ENCODE results near the gene NMRK2.
"Not testable (repeated sequence)": the region's sequence is repeated elsewhere in the genome, so short reads cannot be mapped to it uniquely, and the experiment has no call there.

NMRK2 gene

DNA sequence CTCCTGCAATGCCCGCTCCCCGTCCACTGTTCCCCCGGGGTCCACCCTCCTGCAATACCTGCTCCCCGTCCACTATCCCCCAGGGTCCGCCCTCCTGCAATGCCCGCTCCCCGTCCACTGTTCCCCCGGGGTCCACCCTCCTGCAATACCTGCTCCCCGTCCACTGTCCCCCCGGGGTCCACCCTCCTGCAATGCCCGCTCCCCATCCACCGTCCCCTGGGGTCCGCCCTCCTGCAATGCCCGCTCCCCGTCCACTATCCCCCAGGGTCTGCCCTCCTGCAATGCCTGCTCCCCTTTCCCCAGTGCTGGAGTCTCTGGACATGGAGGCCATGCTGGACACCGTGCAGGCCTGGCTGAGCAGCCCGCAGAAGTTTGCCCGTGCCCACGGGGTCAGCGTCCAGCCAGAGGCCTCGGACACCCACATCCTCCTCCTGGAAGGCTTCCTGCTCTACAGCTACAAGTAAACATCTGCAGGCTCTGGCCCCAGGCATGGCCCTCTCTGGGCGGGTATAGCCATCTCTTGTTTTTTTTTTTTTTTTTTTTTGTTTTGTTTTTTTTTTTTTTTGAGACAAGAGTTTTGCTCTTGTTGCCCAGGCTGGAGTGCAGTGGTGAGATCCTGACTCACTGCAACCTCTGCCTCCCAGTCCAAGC is 5.6 kb downstream of the NMRK2 start:
- not testable (repeated sequence) for DNase-seq

DNA sequence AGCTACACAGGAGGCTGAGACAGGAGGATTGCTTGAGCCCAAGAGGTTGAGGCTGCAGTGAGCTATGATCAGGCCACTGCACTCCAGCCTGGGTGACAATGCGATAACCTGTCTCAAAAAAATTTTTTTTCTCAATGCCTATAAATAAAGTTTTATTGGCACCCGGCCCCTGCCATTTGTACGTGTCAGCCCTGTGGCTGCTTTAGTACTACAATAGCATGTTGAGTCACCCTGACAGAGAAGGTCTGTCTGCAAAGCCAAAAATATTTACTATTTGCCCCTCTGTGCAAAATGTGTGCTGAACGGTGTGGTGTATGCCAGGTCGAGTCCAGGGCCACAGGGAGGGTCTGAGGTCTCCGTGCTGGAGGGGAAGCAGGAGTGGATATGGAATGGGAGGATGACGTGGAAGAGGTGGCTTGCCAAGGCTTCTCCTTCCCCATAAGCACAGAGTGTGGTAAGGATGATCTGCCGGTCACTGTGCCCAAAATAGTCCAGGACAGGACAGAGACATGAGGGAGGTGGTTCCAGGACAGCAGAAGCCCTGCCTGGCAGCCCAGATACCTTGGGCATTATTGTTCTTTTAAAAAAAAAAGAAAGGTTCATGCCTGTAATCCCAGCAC is 10.0 kb downstream of the NMRK2 start:
- DNase-seq, result no peak

DNA sequence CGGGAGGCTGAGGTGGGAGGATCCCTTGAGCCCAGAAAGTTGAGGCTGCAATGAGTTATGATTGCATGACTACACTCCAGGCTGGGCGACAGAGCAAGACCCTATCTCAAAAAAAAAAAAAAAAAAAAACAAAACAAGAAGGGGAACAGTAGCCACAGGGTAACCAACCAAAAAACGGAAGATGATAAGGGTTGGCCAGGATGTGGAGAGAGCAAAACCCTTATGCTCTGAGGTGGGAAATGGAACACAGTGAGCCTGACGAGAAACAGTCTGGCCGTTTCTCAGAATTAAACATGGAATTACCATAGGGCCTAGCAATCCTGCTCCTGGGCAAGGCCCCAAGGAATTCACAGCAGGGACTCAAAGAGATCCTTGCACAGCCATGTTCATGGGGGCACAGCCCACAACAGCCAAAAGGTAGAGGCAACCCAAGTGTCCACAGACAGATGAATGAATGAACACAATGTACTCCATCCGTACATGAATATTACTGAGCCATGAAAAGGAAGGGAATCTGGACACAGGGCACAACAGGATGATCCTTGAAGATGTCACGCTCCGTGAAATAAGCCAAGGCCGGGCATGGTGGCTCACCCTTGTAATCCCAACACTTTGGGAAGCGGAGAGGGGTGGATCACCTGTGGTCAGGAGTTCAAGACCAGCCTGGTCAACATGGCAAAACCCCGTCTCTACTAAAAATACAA is 11.3 kb downstream of the NMRK2 start:
- no peak for DNase-seq

DNA sequence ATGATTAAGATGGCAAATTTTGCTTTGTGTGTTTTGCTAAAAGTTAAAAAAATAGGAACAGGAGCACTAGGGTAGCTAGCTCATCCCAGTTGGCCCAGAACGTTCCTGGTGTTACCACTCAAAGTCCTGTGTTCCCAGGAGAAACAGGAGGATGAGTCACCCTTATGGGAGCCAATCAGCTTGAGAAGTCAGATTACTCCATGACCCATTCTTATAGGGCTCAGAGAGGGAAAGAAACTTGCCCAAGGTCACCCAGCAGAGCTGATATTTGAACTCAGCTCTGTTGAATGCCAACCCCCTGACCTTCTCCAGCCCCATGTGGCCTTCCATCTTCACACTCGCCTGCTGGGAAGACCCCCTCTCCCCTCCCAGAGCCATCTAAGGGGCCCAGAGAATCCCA is 13.0 kb downstream of the NMRK2 start:
- no peak for DNase-seq

DNA sequence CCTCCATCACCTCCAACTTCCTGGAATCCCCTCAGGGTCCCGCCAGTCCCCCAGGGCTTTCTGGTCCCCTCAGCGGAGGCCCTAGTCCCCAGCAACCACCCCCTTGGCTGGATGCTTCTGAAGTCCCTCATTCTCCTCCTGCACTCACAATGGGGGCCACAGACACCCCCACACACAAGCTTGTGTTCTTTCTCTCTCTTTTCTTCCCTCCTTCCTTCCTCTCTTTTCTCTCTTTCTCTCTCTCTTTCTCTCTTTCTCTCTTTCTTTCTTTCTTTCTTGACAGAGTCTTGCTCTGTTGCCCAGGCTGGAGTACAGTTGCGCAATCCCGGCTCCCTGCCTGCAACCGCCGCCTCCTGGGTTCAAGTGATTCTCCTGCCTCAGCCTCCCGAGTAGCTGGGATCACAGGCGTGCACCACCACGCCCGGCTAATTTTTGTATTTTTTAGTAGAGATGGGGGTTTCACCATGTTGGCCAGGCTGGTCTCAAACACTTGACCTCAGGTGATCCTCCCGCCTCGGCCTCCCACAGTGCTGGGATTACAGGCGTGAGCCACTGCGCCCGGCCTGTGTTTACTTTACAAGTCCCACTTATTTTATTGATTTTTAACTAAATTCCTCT is 14.6 kb downstream of the NMRK2 start:
- not testable (repeated sequence) for DNase-seq

DNA sequence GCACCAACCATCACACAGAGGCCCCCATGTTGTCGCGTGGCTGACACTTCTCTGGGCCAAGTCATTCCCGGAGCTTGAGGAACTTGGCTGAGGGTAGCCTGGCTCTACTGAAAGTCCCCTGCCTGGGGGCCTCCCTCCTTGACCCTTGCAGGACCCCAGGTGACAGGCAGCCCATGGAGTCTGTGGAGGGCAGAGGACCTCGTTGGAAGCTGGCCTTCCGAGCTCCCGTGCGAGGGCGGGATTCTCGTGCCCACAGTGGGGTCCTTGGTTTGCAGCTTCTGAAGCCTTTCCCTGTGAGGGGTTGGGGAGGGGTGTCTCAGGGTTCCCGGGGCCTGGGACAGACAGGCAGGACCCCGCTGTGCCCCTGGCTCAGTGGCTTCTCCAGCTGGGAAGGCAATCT is 16.4 kb downstream of the NMRK2 start:
- DNase-seq, result no peak

DNA sequence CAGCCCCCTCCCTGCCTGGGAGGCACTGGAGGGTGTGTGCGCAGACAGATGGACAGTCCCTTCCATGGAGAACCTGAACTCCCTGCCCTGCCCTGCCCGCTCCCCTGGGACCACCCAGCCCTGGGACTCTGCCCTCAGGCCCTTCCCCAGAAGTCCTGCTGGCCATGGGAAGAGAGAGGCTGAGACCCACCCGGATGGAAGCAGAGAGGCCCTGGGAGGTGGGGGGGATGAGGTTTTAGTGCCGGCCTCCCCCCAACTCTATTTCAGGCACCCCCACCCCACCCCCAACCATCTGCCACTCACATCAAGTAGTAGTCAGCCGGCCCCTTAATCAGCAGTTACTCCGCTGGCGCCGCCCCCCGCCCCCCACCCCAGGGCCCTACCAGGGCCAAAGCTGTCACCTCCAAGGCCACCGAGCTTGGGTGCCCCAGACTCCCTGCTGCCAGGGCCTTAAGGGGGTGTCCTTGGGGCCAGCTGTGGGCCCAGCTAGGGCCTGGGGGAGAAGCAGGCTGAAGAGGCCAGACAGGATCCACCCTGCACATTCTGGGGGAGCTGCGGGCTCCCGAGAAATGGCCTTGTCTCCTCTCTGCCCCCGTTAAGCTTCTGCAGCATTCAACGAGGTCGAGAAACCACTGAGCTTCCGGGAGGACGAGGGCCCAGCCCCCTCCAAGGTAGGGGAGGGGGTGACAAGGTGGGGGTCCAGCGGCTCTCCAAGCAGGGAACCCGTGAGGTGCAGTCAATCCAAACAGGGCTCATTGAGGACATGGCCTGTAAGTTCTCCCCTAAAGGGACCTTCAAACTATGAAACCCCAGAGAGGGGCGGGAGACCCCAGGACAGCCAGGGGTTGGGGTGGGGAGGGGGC is 17.4 kb downstream of the NMRK2 start:
- DNase-seq, result no peak

DNA sequence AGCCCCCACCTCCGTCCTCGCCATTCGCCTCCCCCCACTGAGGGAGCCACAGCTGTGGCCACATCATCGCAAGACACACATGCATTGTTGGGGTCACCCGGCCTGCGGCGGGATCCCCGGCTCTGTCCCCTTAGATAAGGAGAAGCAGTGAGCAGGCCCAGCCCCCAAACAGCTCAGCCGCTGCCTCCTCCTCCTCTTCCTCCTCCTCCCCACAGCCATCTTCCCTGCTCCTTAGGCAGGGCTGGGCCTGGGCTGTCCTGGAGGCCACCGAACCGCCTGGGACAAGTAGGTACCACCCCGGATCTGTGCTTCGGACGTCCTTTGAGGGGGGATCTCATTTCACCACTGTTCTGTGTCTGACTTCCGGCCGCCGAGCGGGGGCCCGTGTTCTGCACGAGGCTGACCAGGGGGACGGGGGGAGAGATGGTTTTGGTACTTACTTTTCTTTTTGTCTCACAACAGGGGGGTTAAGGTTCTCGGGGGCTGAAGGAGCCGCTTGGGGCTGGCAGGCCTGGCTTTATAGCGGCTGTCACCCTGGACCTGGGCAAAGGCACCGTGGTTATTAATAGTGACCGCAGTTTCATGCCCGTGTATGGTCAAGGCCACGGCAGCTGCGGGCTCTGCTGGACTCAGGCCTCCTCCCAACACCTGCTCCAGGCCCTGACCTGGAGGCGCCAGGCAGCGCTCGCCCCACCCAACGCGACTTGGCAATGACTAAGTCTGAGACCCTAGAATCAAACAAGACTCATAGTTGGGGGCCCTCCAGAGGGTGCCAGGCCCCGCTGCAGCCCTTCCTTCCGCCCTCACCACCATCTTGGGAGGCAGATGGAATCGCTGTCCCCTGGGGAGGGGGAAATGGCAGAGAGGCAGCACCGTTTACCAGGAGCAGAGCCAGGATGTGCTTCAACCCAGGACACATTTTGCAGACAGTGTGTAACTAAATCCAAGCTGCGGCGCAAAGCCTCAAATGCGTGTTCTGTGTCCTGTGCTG is 18.3 kb downstream of the NMRK2 start:
- no peak for DNase-seq

DNA sequence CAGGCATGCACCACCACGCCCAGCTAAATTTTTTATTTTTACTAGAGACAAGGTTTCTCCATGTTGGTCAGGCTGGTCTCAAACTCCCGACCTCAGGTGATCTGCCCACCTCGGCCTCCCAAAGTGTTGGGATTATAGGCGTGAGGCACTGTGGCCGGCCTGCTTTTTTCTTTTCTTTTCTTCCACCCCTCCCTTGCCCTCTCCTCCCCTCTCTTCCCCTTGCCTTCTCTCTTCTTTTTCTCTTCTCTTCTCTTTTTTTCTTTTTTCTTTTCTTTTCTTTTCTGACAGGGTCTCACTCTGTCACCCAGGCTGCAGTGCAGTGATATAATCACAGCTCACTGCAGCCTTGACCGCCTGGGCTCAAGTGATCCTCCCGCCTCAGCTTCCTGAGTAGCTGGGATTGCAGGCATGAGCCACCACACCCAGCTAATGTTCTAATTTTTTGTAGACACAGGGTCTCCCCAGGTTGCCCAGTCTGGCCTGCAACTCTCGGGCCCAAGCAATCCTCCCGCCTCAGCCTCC is 19.9 kb downstream of the NMRK2 start:
- not testable (repeated sequence) for DNase-seq

DNA sequence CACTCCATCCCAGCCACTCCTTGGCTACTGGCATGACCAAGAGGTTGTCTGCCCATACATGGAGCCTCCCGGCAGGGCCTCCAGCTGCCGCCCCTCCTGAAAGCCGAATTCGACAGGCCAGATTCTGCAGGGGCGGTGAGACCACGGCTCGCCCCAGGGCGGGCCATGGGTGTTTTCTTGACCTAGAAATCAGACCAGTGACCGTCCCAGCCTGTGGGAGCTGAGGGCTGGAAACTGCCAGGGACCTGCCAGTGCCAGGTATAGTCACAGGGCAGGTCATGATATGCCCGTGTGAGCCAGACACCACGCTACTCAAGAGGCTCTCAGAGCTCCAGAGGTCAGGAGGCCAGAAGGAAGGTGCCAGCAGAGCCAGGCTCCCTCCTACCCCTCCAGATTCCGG is 21.2 kb downstream of the NMRK2 start:
- no peak for DNase-seq

DNA sequence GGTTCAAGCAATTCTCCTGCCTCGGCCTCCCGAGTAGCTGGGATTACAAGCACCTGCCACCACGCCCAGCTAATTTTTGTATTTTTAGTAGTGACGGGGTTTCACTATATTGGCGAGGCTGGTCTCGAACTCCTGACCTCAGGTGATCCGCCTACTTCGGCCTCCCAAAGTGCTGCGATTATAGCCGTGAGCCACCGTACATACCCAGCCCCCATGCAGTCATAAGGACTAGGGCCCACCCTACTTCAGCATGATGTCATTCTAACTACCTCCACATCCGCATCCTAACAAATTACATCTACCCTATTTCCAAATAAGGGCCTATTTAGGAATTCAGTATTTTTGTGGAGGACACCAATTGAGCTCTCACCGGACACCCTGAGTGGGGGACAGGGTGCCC is 22.4 kb downstream of the NMRK2 start:
- not testable (repeated sequence) for DNase-seq

DNA sequence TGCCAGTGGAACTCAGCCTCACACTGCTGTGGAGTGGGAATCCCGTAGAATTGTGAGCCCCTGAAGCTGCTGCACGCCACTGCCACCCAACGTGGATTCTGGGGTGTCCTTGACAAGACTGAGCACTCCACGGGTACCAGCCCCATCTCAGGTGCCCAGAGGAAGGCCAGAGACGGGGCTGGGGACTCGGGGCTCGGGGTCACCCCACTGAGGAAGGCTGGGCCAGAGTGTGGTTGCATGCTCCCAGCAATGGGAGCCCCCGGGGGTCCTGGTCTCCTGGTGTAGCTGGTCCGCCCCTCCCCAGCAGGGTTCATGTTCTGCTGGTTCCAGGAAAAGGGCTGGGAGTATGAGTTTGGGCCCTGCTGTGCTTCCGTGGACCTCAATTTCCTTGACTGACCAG is 22.8 kb downstream of the NMRK2 start:
- DNase-seq, result no peak

DNA sequence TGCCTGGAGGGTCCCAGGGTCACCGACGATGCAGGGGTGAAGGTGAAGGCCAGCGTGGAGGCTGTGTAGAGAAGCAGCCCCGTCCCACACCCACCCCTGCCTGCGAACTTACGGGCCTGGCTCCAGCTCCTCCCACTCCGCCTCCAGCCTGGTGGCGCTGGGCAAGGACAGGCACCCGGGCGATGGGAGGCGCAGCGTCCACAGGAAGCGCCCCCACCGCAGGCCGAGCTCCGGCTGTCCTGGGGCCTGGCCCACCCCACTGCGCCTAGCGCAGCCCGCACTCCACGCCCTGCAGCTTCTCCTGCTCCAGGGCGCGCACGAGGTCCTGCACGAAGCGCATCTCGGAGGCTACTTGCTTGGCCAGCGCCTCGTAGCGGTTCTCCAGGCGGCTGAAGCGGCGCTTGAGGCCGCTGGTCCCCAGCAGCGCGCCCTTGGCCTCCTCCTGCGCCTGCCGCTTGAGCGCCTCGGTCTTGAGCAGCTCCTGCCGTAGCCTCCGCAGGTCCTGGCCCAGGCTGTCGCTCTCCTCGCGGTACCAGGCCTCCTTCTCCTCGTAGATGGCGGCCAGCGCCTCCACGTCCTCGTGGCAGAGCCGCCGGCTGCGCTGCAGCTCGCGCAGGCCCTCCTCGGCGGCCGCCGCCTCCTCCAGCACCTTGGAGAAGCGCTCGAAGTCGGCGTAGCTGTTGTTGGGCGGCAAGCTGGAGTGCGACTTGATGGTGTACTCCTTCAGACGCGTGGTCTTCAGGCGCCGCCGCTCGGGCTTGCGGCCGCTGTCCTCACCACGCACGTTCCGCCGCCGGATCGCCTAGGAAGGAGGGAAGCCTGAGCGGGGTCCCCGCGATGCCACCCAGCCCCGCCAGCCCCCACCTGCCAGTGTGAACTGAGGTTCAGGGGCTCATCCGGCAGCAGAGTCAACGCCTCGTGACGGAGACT is 26.2 kb downstream of the NMRK2 start:
- no peak for DNase-seq

DNA sequence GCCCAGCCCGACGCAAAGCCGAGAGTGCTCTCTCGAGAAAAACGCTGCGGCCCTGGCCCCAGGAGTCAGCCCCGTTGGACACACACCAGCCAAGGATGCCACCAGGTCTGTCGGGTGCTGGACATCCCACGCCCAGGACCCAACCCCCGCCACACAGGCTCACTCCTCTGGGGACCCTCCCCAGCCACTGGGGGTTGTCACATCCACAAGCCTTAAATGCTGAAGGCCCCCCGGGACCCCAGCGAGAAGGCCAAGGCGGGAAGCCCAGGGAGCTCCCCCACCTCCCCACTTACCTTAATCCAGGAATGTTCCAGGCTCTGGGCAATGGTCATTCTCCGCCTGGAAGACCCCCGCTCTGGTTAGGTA is 26.9 kb downstream of the NMRK2 start:
- no peak for DNase-seq

DNA sequence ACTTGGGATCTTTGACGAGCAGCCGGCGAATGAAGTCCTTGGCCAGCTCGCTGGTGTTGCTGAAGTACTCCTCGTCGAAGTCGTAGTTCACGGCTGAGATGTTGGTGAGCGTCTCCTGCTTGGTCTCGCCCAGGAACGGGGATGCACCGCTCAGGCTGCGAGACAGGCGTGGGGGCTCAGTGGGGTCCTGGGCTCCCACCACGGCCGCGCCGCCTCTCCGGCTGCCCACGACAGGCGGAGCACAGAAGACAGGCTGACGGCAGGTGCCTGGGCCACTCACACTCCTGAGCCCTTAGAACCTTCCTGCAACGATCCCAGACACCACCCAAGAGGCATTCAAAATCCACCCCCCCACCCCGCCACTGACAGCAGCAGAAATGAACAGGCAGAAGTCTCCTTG is 28.1 kb downstream of the NMRK2 start:
- no peak for DNase-seq

DNA sequence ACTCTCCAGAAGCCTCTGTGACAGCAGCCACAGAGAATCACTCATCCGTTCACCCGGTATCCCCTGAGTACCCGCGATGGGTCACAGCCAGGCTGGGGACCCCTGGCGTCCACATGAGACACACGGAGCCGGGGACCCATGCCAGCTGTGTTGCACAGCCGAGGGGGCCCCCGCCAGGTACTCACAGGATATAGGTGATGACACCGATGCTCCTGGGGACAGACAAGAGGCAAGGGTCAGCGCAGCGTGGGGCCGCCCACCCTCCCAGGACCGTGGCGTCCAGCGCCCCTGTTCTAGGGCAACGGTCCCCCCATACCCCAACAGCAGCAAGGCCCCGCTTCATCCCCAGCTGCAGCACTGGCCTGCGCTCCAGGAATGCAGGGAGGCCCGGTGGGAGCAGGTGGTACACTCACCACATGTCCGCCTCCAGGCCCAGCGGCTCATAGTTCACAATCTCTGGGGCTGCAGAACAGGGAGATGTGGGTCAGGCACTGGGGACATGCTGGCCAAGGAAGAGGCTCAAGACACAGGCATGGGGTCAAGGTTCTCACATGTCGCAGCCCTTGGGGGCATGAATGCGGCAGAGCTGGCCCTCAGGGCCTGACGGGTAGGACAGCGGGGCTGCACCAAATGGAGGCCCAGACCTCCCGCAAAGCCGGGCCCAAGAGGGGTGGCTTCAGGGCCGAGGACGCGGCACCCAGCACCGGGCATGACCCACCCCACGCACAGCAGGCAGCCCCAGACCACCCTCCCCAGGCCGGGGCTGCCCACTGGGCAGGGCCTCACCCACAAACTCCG is 30.8 kb downstream of the NMRK2 start:
- no peak for DNase-seq

DNA sequence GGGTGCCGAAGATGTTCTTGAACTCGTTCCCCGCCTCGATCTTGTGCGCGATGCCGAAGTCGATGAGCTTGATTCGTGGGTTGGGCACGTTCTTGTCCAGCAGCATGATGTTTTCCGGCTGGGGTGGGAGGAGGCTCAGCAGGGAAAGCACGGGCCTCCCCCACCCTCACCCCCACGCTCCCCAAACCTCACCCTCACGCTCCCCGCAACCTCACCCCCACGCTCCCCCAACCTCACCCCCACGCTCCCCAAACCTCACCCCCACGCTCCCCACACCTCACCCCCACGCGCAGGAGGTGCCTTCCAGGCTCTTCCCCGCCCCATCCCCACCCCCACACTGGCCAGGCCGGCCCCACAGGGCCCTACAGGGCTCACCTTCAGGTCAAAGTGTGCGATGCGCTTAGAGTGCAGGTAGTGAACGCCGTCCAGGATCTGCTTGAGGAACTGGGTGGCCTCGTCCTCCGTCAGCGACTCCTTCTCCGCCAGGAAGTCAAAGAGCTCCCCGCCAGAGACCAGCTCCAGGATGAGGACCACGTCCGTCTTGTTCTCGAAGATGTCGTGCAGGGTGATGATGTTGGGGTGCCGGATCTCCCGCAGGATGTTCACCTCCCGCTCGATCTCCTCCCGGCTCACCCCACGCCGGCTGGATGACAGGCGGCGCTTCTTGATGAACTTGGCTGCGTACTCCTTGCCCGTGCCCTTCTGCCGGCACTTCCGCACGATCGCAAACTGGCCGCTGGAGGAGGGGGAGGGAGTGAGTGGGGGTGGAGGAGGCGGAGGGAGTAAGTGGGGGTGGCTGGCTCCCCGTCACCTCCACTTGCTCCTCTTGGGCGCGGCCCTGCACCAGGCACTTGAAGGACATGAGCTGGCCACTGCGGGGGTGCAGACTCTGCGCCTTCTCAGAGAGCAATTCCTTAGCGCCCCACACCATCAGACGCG is 31.7 kb downstream of the NMRK2 start:
- no peak for DNase-seq

Measured in CD4-positive, alpha-beta T cell treated with Interleukin-15 for 1 hour (primary cell).